NCI-H2029 (cell line): ENCODE data around the gene SMAP1.
A peak's percentile ranks its signal among the peaks of the same experiment; 100 is the strongest.

ENCODE experiments used
- DNase-seq: peaks from one replicate; lab custom pipeline; 2025; lab: John Stamatoyannopoulos, UW

Gene SMAP1

GRCh38 chr6:70842541-70842940, 174.9 kb downstream of the SMAP1 start:
- no peak for DNase-seq

GRCh38 chr6:70843328-70843918, 175.7 kb downstream of the SMAP1 start:
- DNase-seq: no peak

GRCh38 chr6:70844301-70844700, 176.6 kb downstream of the SMAP1 start:
- DNase-seq: no peak

- no peak for DNase-seq
Measured at GRCh38 chr6:70846207-70846835, 178.6 kb downstream of the SMAP1 start.

- no peak for DNase-seq
Measured at GRCh38 chr6:70847106-70848084, 179.7 kb downstream of the SMAP1 start.

GRCh38 chr6:70849348-70850069, 181.8 kb downstream of the SMAP1 start:
- no peak for DNase-seq

GRCh38 chr6:70852667-70853246, 185.1 kb downstream of the SMAP1 start:
- DNase-seq: no peak

- no peak for DNase-seq
Measured at GRCh38 chr6:70857387-70858077, 189.8 kb downstream of the SMAP1 start.

- no peak for DNase-seq
Measured at GRCh38 chr6:70860045-70860444, 192.4 kb downstream of the SMAP1 start.

GRCh38 chr6:70860920-70861319, 193.2 kb downstream of the SMAP1 start:
- DNase-seq: no peak

- no peak for DNase-seq
Measured at GRCh38 chr6:70863343-70863742, 195.7 kb downstream of the SMAP1 start.

- no peak for DNase-seq
Measured at GRCh38 chr6:70864401-70864800, 196.7 kb downstream of the SMAP1 start.

GRCh38 chr6:70872469-70872868, 204.8 kb downstream of the SMAP1 start:
- DNase-seq: no peak

- no peak for DNase-seq
Measured at GRCh38 chr6:70874181-70874913, 206.7 kb downstream of the SMAP1 start.

GRCh38 chr6:70879496-70879895, 211.8 kb downstream of the SMAP1 start:
- DNase-seq: no peak

GRCh38 chr6:70884074-70884983, 216.6 kb downstream of the SMAP1 start:
- peak; percentile 40 for DNase-seq

GRCh38 chr6:70886071-70886470, 218.4 kb downstream of the SMAP1 start:
- no peak for DNase-seq

GRCh38 chr6:70886661-70887060, 219.0 kb downstream of the SMAP1 start:
- DNase-seq: no peak

- DNase-seq: no peak
Measured at GRCh38 chr6:70889270-70889669, 221.6 kb downstream of the SMAP1 start.
